ENCODE measurements around the gene SPINT1. TPM values are rescaled to one million over a fixed set of nuclear protein-coding genes. Genes with fewer than 3 reads are reported as not detected.

The SPINT1 gene
- total RNA-seq, 1 experiment from 2014 or later = not detected

Other genes with a start within 250 kb of the SPINT1 start
- 63.7 and 65.0 TPM in 2 replicates for gene KNL1, start 249.8 kb upstream of the SPINT1 start, total RNA-seq (2014; rRNA removed)
- gene RAD51, start 148.9 kb upstream of the SPINT1 start, total RNA-seq (2014; rRNA removed) = 14.0 and 16.2 TPM in 2 replicates
- gene RMDN3, start 88.8 kb upstream of the SPINT1 start, total RNA-seq (2014; rRNA removed) = 16.1 and 16.7 TPM in 2 replicates
- 4.2 and 4.7 TPM in 2 replicates for gene GCHFR, start 80.0 kb upstream of the SPINT1 start, total RNA-seq (2014; rRNA removed)
- gene C15orf62, start 74.1 kb upstream of the SPINT1 start, total RNA-seq (2014; rRNA removed) = not detected in 2 replicates
- gene ZFYVE19, start 37.0 kb upstream of the SPINT1 start, total RNA-seq (2014; rRNA removed) = 30.1 and 46.4 TPM in 2 replicates
- 37.0 and 44.4 TPM in 2 replicates for gene DNAJC17, start 36.6 kb upstream of the SPINT1 start, total RNA-seq (2014; rRNA removed)
- not detected in 2 replicates for gene PPP1R14D, start 15.3 kb upstream of the SPINT1 start, total RNA-seq (2014; rRNA removed)
- not detected in 2 replicates for gene RHOV, start 30.2 kb downstream of the SPINT1 start, total RNA-seq (2014; rRNA removed)
- gene VPS18, start 50.4 kb downstream of the SPINT1 start, total RNA-seq (2014; rRNA removed) = 45.1 and 52.1 TPM in 2 replicates
- gene DLL4, start 85.3 kb downstream of the SPINT1 start, total RNA-seq (2014; rRNA removed) = 0.13 and 0.17 TPM in 2 replicates
- 1.5 and 1.8 TPM in 2 replicates for gene CHAC1, start 109.4 kb downstream of the SPINT1 start, total RNA-seq (2014; rRNA removed)

All from LHCN-M2 (cell line).